ENCODE measurements around the gene PLEKHG7. TPM values are rescaled to one million over a fixed set of nuclear protein-coding genes. Genes with fewer than 3 reads are reported as not detected.
A peak's percentile ranks its signal among the peaks of the same experiment; 100 is the strongest.
"Not testable (repeated sequence)": the region's sequence is repeated elsewhere in the genome, so short reads cannot be mapped to it uniquely, and the experiment has no call there.

The PLEKHG7 gene
- under 1 TPM; 0.05 to 0.91 (median 0.20) TPM for total RNA-seq

- 62 to 100% (median 81%) methylated on average over 1 to 8 of the region's 8 CpGs for WGBS, 10 experiments
- Histone ChIP-seq H3K27ac (no peak within 1 kb of the TSS), H3K4me1 (replicated peaks in 1 of 2) (no peaks in the 10 kb centered on the region), H3K4me3 (no peak within 1 kb of the TSS)
- in situ Hi-C loops (cut with MboI; ENCODE audit: low pct_unique_long_range_greater_than_20kb in 2 of 9, low sequenced_read_pairs in 9 of 9, unreplicated experiment in 9 of 9), result no loop called here
- peak in 1 of 8 experiments; percentile 30 for ATAC-seq (replicated peaks in 6 of 8)
Measured at GRCh38 chr12:92702754-92703679, at the start of gene PLEKHG7. Gene PLEKHG7 (plus strand): TSS chr12:92702989. CDS start chr12:92706632, 3,643 bp downstream.

- in situ Hi-C loops (cut with MboI; ENCODE audit: low pct_unique_long_range_greater_than_20kb in 2 of 9, low sequenced_read_pairs in 9 of 9, unreplicated experiment in 9 of 9); H3K27ac ChIP-seq; H3K4me1 ChIP-seq (replicated peaks in 1 of 2); ATAC-seq (replicated peaks in 6 of 8); H3K4me3 ChIP-seq: not testable (repeated sequence)
- 80 to 100% (median 95%) methylated on average over 1 to 3 of the region's 4 CpGs; no CpG with 5 or more reads in 5 of the 10 experiments for WGBS, 10 experiments
Measured at GRCh38 chr12:92654256-92654655, 48.5 kb upstream of the PLEKHG7 start.

GRCh38 chr12:92654929-92655328 lies 47.9 kb upstream of the PLEKHG7 start:
- 0 to 90% (median 43%) methylated on average over 1 of the region's 1 CpG; no CpG with 5 or more reads in 4 of the 10 experiments for WGBS, 10 experiments
- Histone ChIP-seq H3K27ac (no peak overlapping the region), H3K4me1 (replicated peaks in 1 of 2) (no peaks in the 10 kb centered on the region), H3K4me3 (no peak overlapping the region)
- in situ Hi-C loops (cut with MboI; ENCODE audit: low pct_unique_long_range_greater_than_20kb in 2 of 9, low sequenced_read_pairs in 9 of 9, unreplicated experiment in 9 of 9), result no loop called here
- ATAC-seq (replicated peaks in 6 of 8), result peak in 3 of 8 experiments; percentile 70 to 76 (median 75)

GRCh38 chr12:92656911-92657310 lies 45.9 kb upstream of the PLEKHG7 start:
- H3K4me3 ChIP-seq, result no peak overlapping the region
- no peak overlapping the region for H3K27ac ChIP-seq
- no peak for ATAC-seq (replicated peaks in 6 of 8)
- H3K4me1 ChIP-seq (replicated peaks in 1 of 2), result no peaks in the 10 kb centered on the region
- in situ Hi-C loops (cut with MboI; ENCODE audit: low pct_unique_long_range_greater_than_20kb in 2 of 9, low sequenced_read_pairs in 9 of 9, unreplicated experiment in 9 of 9), result no loop called here
- 80 to 100% (median 100%) methylated on average over 1 of the region's 1 CpG for WGBS, 10 experiments

GRCh38 chr12:92657770-92658169 lies 45.0 kb upstream of the PLEKHG7 start:
- Histone ChIP-seq H3K4me1 (replicated peaks in 1 of 2) (no peaks in the 10 kb centered on the region), H3K27ac (no peak overlapping the region), H3K4me3 (no peak overlapping the region)
- ATAC-seq (replicated peaks in 6 of 8), result peak in 3 of 8 experiments; percentile 71 to 73 (median 71)
- WGBS, 10 experiments, result 27 to 100% (median 44%) methylated on average over 2 to 4 of the region's 4 CpGs; no CpG with 5 or more reads in 5 of the 10 experiments
- in situ Hi-C loops (cut with MboI; ENCODE audit: low pct_unique_long_range_greater_than_20kb in 2 of 9, low sequenced_read_pairs in 9 of 9, unreplicated experiment in 9 of 9), result no loop called here

- no peaks in the 10 kb centered on the region for H3K4me1 ChIP-seq (replicated peaks in 1 of 2)
- in situ Hi-C loops (cut with MboI; ENCODE audit: low pct_unique_long_range_greater_than_20kb in 2 of 9, low sequenced_read_pairs in 9 of 9, unreplicated experiment in 9 of 9), result no loop called here
- no peak overlapping the region for H3K27ac ChIP-seq
- no peak for ATAC-seq (replicated peaks in 6 of 8)
- no peak overlapping the region for H3K4me3 ChIP-seq
- 93 to 100% (median 100%) methylated on average over 1 to 2 of the region's 2 CpGs; no CpG with 5 or more reads in 3 of the 10 experiments for WGBS, 10 experiments
Measured at GRCh38 chr12:92658611-92659010, 44.2 kb upstream of the PLEKHG7 start.

GRCh38 chr12:92661269-92661668 lies 41.5 kb upstream of the PLEKHG7 start:
- 77 to 100% (median 97%) methylated on average over 2 to 6 of the region's 6 CpGs for WGBS, 10 experiments
- no peak overlapping the region for H3K4me3 ChIP-seq
- in situ Hi-C loops (cut with MboI; ENCODE audit: low pct_unique_long_range_greater_than_20kb in 2 of 9, low sequenced_read_pairs in 9 of 9, unreplicated experiment in 9 of 9), result no loop called here
- no peak for ATAC-seq (replicated peaks in 6 of 8)
- no peaks in the 10 kb centered on the region for H3K4me1 ChIP-seq (replicated peaks in 1 of 2)
- no peak overlapping the region for H3K27ac ChIP-seq

- Histone ChIP-seq H3K27ac (no peak overlapping the region), H3K4me3 (no peak overlapping the region), H3K4me1 (replicated peaks in 1 of 2) (peaks cover 0 to 14% of the 10 kb centered on the region in 2 donors)
- ATAC-seq (replicated peaks in 6 of 8), result no peak
- WGBS, 10 experiments, result 90 to 100% (median 100%) methylated on average over 2 of the region's 2 CpGs; no CpG with 5 or more reads in 6 of the 10 experiments
- in situ Hi-C loops (cut with MboI; ENCODE audit: low pct_unique_long_range_greater_than_20kb in 2 of 9, low sequenced_read_pairs in 9 of 9, unreplicated experiment in 9 of 9), result no loop called here
Measured at GRCh38 chr12:92665496-92665895, 37.3 kb upstream of the PLEKHG7 start.

- H3K4me3 ChIP-seq, result no peak overlapping the region
- no peak for ATAC-seq (replicated peaks in 6 of 8)
- in situ Hi-C loops (cut with MboI; ENCODE audit: low pct_unique_long_range_greater_than_20kb in 2 of 9, low sequenced_read_pairs in 9 of 9, unreplicated experiment in 9 of 9), result no loop called here
- H3K4me1 ChIP-seq (replicated peaks in 1 of 2), result peaks cover 0 to 14% of the 10 kb centered on the region in 2 donors
- no peak overlapping the region for H3K27ac ChIP-seq
Measured at GRCh38 chr12:92668739-92669138, 34.0 kb upstream of the PLEKHG7 start.

- in situ Hi-C loops (cut with MboI; ENCODE audit: low pct_unique_long_range_greater_than_20kb in 2 of 9, low sequenced_read_pairs in 9 of 9, unreplicated experiment in 9 of 9); ATAC-seq (replicated peaks in 6 of 8); H3K4me3 ChIP-seq; H3K27ac ChIP-seq: not testable (repeated sequence)
- WGBS, 10 experiments, result 74 to 100% (median 93%) methylated on average over 3 to 9 of the region's 11 CpGs; no CpG with 5 or more reads in 5 of the 10 experiments
- peaks cover 0 to 14% of the 10 kb centered on the region in 2 donors for H3K4me1 ChIP-seq (replicated peaks in 1 of 2)
Measured at GRCh38 chr12:92671524-92671923, 31.3 kb upstream of the PLEKHG7 start.

GRCh38 chr12:92673756-92674155 lies 29.0 kb upstream of the PLEKHG7 start:
- Histone ChIP-seq H3K4me1 (replicated peaks in 1 of 2) (peaks cover 0 to 1% of the 10 kb centered on the region in 2 donors), H3K27ac (no peak overlapping the region), H3K4me3 (no peak overlapping the region)
- ATAC-seq (replicated peaks in 6 of 8), result peak in 2 of 8 experiments; percentile 48 to 88
- in situ Hi-C loops (cut with MboI; ENCODE audit: low pct_unique_long_range_greater_than_20kb in 2 of 9, low sequenced_read_pairs in 9 of 9, unreplicated experiment in 9 of 9), result no loop called here
- WGBS, 10 experiments, result 17 to 89% (median 53%) methylated on average over 2 to 3 of the region's 3 CpGs; no CpG with 5 or more reads in 4 of the 10 experiments

- H3K4me3 ChIP-seq, result no peak overlapping the region
- in situ Hi-C loops (cut with MboI; ENCODE audit: low pct_unique_long_range_greater_than_20kb in 2 of 9, low sequenced_read_pairs in 9 of 9, unreplicated experiment in 9 of 9), result no loop called here
- no peaks in the 10 kb centered on the region for H3K4me1 ChIP-seq (replicated peaks in 1 of 2)
- no peak for ATAC-seq (replicated peaks in 6 of 8)
- 40 to 94% (median 82%) methylated on average over 1 to 2 of the region's 3 CpGs; no CpG with 5 or more reads in 6 of the 10 experiments for WGBS, 10 experiments
- H3K27ac ChIP-seq, result no peak overlapping the region
Measured at GRCh38 chr12:92674500-92674899, 28.3 kb upstream of the PLEKHG7 start.

GRCh38 chr12:92675092-92675865 lies 27.5 kb upstream of the PLEKHG7 start:
- H3K27ac ChIP-seq, result no peak overlapping the region
- peak in 1 of 8 experiments; percentile 43 for ATAC-seq (replicated peaks in 6 of 8)
- in situ Hi-C loops (cut with MboI; ENCODE audit: low pct_unique_long_range_greater_than_20kb in 2 of 9, low sequenced_read_pairs in 9 of 9, unreplicated experiment in 9 of 9), result no loop called here
- no peak overlapping the region for H3K4me3 ChIP-seq
- H3K4me1 ChIP-seq (replicated peaks in 1 of 2), result no peaks in the 10 kb centered on the region
- WGBS, 10 experiments, result 29 to 100% (median 80%) methylated on average over 1 to 5 of the region's 5 CpGs
